NCI-H2107 treated with DMSO at 0.1 percent for 48 hours (cell line): Measurements from ENCODE around the gene APMAP.

Experiments used
- DNase-seq: peaks from one replicate; lab custom pipeline; 2025; ENCODE audit not compliant: unreplicated experiment; lab: John Stamatoyannopoulos, UW

APMAP gene

GRCh38 chr20:24990810-24991252 is 1.7 kb downstream of the APMAP start:
- DNase-seq, result no peak

DNA sequence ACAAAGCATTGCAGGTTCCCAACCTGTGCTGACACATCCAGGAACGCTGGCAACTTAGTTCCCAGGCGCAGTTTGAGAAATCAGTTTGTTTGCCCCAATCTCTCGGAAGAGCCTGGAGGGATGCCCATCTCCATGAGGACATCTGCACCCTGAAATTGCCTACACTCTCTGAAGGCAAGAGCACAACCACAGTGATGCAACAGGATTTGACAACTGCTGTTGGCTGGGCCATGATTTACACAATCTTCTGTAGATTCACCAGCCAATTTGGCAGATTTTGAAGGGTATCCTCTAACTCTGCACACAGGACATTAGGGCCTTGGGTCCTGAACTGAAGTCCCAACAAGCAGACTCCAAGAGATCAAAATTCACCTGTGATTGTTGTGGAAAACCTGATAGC is 3.4 kb downstream of the APMAP start:
- DNase-seq, result no peak

- DNase-seq, result no peak
These were observed 4.4 kb downstream of the APMAP start for GRCh38 chr20:24987873-24988835.

DNA sequence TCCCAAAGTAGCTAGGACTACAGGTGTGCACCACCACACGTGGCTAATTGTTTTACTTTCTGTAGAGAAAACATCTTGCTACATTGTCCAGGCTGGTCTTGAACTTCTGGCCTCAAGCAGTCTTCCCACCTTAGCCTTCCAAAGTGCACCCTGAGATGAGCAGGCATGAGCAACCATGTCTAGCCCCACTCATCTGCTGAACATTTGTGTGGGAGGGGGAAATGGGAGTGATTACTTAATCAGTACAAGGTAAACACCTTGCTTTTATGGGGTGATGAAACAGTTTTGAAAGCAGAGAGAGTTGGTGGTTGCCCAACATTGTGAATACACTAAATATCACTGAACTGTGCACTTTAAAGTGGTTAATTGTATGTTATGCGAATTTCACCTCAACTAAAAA is 5.3 kb downstream of the APMAP start:
- no peak for DNase-seq

DNA sequence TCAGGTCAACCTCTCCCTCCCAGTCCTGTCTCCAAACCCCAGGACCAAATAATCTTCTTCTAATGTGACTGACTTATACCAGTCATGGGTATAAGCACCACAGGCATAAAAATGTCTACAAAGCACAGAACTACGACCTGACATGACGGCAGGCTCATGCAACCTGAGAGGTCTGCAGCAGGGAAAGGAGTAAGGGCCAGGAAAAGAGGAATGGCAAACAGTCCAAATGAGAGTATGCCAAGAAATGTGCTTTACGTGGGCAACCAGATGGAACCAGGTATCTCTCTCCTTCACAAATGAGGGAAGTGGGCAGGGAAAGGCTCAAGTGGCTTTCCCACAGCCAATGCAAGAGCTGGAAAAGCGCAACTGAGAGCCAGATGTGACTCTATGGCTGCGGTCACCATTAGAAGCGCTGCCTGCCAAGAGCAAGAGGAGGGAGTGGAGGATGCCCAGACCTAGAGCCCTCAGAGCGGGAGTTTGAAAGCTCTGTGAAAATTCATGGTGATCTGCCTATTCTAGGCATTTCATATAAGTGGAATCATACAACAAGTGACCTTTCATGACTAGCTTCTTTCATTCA is 6.0 kb downstream of the APMAP start:
- DNase-seq, result peak; percentile 70

DNA sequence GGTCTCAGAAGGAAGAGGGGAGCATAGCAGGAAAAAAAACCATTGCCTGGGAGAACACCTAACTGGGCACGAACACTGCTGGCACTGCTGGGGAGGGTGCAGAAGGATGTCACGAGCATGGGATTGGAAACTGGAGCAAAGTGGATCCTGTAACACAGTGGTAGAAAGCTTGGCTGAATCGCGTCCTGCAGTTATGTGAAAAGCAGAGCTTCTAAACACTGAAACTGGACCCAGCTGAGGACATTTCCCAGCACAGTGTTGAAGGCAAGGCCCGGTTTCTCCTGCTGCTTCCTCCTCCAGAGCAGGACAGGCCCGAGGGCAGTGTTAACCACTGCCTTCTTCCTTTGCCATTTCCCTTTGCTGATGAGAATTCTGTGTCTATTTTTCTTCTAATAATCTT is 6.7 kb downstream of the APMAP start:
- DNase-seq, result no peak

GRCh38 chr20:24984961-24985640 is 7.5 kb downstream of the APMAP start:
- no peak for DNase-seq

DNA sequence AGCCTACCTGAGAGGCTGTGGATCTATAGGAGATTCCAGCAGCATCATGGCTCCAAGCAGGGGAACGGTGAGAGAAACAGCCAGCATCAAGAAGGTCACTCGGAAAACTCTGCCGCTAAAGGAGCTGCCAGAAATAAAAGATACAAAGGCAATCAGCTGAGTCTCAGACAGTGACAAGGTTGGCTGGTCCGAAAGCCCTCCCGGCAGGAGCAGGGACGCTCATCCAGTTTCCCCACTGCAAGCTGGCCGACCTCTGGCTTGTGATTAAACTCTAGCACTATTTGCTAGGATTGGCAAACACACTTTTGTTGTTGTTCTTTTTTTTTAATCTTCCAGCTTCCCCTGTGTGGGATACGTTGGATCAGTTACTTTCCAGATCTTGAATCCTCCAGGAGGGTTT is 8.7 kb downstream of the APMAP start:
- no peak for DNase-seq

DNA sequence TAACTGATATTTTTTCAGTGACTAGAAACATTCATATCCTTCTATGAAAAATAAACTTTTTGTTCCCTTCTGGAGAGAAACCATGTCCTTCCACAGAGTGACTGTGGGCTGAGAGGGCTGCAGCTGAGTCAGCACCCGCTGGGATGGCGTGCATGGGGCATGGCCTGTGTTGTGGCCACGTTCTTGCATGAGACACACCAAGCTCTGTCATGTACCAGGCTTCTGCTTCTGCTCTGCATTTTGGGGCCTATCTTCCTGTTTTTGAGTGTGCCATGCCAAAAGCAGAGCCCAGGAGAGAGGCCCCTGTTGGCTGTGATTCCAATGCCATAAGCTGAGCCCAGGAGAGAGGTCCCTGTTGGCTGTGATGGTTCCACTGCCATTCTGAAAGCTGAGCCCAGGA is 10.8 kb downstream of the APMAP start:
- DNase-seq, result no peak

DNA sequence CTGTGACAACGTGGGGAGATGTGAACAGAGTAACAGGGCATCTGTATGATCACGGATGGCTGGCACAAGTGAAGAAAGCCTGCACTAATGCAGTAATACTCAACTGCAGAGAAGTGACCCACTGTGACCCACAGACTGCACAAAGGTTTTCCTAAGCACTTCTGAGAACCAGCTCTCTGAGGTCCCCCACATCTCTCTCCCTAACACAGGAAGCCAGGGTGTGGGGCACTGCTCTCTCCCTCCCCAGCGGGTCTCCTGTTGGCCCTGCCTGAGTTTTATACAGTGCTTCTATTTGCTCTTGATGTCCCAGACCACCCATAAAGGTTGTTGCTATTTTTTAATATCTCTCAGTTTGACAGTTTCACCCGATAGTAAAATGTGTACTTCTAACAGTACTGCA is 11.3 kb downstream of the APMAP start:
- no peak for DNase-seq

DNA sequence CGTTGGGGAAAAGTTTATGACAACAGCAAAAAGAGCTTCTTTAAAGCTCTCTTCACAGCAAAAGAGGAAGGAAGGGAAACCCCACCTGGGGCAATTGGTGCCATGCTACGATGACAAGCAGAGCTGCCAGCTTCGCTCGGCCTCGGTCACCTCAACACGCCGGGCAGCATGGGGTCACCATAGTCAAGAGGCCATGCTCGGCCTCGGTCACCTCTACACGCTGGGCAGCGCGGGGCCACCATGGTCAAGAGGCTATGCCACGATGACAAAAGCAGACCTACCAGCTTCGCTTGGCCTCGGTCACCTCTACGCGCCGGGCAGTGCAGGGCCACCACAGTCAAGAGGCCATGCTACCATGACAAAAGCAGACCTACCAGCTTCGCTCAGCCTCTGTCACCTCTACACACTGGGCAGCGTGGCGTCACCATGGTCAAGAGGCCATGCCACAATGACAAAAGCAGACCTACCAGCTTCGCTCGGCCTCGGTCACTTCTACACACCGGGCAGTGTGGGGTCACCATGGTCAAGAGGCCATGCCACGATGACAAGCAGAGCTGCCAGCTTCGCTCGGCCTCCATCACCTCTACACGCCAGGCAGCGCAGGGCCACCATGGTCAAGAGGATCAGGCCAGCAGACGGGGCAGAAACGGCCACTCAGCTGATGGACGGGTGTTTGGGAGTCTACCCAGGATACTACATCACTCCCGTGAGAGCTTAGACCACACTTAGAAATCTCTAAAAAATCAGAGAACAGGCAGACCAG is 12.1 kb downstream of the APMAP start:
- DNase-seq, result no peak

DNA sequence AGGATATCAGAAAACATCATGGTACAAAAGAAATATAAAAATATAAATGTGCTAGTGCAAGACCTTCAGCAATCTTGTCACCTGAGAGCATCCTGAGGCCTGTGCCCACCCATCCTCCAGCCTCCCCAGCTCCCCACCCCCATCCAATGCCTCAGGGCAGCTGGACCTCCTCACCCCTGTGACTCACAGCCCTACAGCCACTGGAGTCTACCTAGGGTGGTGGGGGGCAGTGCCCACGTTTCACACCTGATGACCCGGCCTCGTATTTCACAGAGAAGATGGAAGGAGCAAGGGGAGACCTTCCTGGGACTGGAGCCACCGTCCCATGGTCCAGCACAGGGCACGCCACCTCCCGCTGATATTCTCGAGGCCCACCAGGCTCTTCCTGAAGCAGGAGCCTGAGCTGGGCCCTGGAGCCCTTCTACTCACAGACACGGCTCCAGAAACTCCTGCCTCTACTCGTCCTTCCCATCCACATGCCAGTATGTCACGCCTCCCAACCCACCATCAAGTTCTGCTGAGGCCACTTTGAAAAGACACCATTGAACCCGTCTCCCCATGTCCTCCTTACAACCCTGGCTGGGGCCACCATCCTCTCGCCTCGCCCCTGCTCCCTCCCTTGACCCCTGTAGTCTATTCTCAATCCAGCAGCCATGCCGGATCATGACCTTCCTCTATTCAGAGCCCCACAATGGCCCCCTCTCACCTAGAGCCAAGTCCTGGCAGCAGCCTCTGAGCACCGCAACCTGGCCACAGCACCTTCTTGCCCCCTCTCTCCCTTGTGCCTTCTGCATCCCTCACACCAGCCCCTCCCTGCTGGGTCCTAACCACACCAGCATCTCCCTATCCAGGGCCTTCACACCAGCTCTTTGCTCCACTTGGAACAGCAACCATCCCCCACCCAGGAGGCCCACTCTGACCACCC is 13.3 kb downstream of the APMAP start:
- DNase-seq, result no peak

- DNase-seq, result no peak
These were observed 14.0 kb downstream of the APMAP start for GRCh38 chr20:24978513-24978912.

GRCh38 chr20:24977797-24978196 is 14.8 kb downstream of the APMAP start:
- DNase-seq, result no peak

GRCh38 chr20:24977336-24977735 is 15.2 kb downstream of the APMAP start:
- DNase-seq, result no peak

- no peak for DNase-seq
These were observed 20.2 kb downstream of the APMAP start for GRCh38 chr20:24972341-24972740.

DNA sequence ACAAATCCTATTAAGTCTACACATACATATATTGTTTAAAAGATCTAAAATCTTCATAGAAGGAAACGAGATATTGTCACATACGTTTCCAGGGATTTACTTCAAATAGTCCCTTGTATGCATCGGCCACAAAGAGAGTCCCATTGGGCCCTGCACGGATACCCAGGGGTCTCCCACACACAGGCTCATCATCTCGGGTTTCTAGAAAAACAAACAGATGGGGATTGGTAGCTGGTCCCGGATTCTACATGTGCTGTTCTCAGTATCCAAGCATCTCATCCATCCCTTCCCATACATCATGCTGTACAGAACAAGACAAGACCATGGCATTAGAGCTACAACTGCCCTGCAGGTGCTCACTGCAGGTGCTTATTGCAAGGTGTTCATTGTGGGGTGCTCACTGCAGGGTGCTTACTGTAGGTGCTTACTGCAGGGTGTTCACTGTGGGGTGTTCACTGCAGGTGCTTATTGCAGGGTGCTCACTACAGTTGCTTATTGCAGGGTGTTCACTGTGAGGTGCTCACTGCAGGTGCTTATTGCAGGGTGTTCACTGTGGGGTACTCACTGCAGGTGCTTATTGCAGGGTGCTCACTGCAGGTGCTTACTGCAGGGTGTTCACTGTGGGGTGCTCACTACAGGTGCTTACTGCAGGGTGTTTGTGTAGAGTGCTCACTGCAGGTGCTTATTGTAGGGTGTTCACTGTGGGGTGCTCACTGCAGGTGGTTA is 21.0 kb downstream of the APMAP start:
- DNase-seq, result no peak

GRCh38 chr20:24970754-24971153 is 21.8 kb downstream of the APMAP start:
- DNase-seq, result no peak

GRCh38 chr20:24970030-24970553 is 22.5 kb downstream of the APMAP start:
- DNase-seq, result no peak
